ENCODE results near the gene SLC29A3. TPM values are rescaled to one million over a fixed set of nuclear protein-coding genes. Genes with fewer than 3 reads are reported as not detected.
A peak's percentile ranks its signal among the peaks of the same experiment; 100 is the strongest.

SLC29A3 gene
- total RNA-seq, 1 donor, result 10.8 TPM

- no peak for DNase-seq (ENCODE audit: low read depth in 2 of 3, low spot score in 2 of 3)
Measured at GRCh38 chr10:71389768-71390460, 70.9 kb downstream of the SLC29A3 start.

GRCh38 chr10:71390461-71390835, 71.4 kb downstream of the SLC29A3 start:
- DNase-seq (ENCODE audit: low read depth in 2 of 3, low spot score in 2 of 3), result peak in 2 of 3 donors; percentile 31 to 58

- no peak for DNase-seq (ENCODE audit: low read depth in 2 of 3, low spot score in 2 of 3)
Measured at GRCh38 chr10:71390921-71391690, 72.0 kb downstream of the SLC29A3 start.

- DNase-seq (ENCODE audit: low read depth in 2 of 3, low spot score in 2 of 3), result no peak
Measured at GRCh38 chr10:71391701-71392100, 72.6 kb downstream of the SLC29A3 start.

GRCh38 chr10:71392292-71392691, 73.2 kb downstream of the SLC29A3 start:
- DNase-seq (ENCODE audit: low read depth in 2 of 3, low spot score in 2 of 3), result no peak

GRCh38 chr10:71392791-71393781, 74.0 kb downstream of the SLC29A3 start:
- DNase-seq (ENCODE audit: low read depth in 2 of 3, low spot score in 2 of 3), result no peak

- DNase-seq (ENCODE audit: low read depth in 2 of 3, low spot score in 2 of 3), result no peak
Measured at GRCh38 chr10:71393841-71394475, 74.9 kb downstream of the SLC29A3 start.

- DNase-seq (ENCODE audit: low read depth in 2 of 3, low spot score in 2 of 3), result no peak
Measured at GRCh38 chr10:71394926-71395562, 76.0 kb downstream of the SLC29A3 start.

GRCh38 chr10:71395621-71396020, 76.6 kb downstream of the SLC29A3 start:
- no peak for DNase-seq (ENCODE audit: low read depth in 2 of 3, low spot score in 2 of 3)

GRCh38 chr10:71396084-71396710, 77.1 kb downstream of the SLC29A3 start:
- peak in 2 of 3 donors; percentile 54 to 69 for DNase-seq (ENCODE audit: low read depth in 2 of 3, low spot score in 2 of 3)

GRCh38 chr10:71396711-71397295, 77.7 kb downstream of the SLC29A3 start, which contains the start of gene CDH23:
Gene CDH23, plus strand, starts transcription at chr10:71396920. Its CDS starts 42,912 bp downstream, at chr10:71439832.
- DNase-seq (ENCODE audit: low read depth in 2 of 3, low spot score in 2 of 3), result no peak

- no peak for DNase-seq (ENCODE audit: low read depth in 2 of 3, low spot score in 2 of 3)
Measured at GRCh38 chr10:71397296-71398212, 78.5 kb downstream of the SLC29A3 start.

GRCh38 chr10:71398976-71399375, 79.9 kb downstream of the SLC29A3 start:
- no peak for DNase-seq (ENCODE audit: low read depth in 2 of 3, low spot score in 2 of 3)

- no peak for DNase-seq (ENCODE audit: low read depth in 2 of 3, low spot score in 2 of 3)
Measured at GRCh38 chr10:71399946-71400345, 80.9 kb downstream of the SLC29A3 start.

- no peak for DNase-seq (ENCODE audit: low read depth in 2 of 3, low spot score in 2 of 3)
Measured at GRCh38 chr10:71401056-71401455, 82.0 kb downstream of the SLC29A3 start.

- DNase-seq (ENCODE audit: low read depth in 2 of 3, low spot score in 2 of 3), result no peak
Measured at GRCh38 chr10:71402005-71402404, 82.9 kb downstream of the SLC29A3 start.

GRCh38 chr10:71404503-71405295, 85.6 kb downstream of the SLC29A3 start:
- no peak for DNase-seq (ENCODE audit: low read depth in 2 of 3, low spot score in 2 of 3)
